Body of pancreas (tissue), 4 donors: ENCODE measurements around the gene ZNF275.

Source experiments
- POLR2A ChIP-seq, 3 donors: fragments of 450-650 bp; IDR thresholded peaks; one replicate each; pipeline ENCODE4 v1.6.1; 2016; ENCODE audit warnings: antibody characterized with exemption in 3 of 3, mild to moderate bottlenecking in 2 of 3
- TF ChIP-seq, protein P1 (sequence below), 7 experiments: fragments of 450-650 bp in 4 of 7; fragments of 200-600 bp in 3 of 7; sonication (generic) in 3 of 7; IDR thresholded peaks; one replicate each; pipeline ENCODE4 v1.5.1; 2016 to 2019; ENCODE audit warnings: antibody characterized with exemption in 7 of 7

DNA sequence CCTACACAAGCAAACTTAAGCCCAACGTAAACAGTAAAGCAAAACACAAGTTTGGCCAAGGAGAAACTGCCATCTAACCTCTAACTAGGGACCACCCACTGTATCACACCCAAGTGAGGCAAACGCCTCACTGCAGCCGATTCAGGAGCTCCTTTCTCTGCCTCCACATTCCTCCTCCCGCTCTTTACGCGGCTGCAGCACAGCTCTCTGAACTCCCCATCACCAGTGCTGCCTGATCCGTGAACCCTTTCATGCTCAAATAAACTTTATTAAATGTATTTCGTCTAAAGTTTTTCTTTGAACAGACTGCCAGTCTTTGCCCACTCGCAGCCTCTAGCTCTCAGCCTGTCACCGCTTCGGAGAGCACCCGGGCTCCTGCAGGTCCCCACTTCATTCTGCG lies 60.7 kb downstream of the ZNF275 start:
- TF ChIP-seq, protein P1, sequence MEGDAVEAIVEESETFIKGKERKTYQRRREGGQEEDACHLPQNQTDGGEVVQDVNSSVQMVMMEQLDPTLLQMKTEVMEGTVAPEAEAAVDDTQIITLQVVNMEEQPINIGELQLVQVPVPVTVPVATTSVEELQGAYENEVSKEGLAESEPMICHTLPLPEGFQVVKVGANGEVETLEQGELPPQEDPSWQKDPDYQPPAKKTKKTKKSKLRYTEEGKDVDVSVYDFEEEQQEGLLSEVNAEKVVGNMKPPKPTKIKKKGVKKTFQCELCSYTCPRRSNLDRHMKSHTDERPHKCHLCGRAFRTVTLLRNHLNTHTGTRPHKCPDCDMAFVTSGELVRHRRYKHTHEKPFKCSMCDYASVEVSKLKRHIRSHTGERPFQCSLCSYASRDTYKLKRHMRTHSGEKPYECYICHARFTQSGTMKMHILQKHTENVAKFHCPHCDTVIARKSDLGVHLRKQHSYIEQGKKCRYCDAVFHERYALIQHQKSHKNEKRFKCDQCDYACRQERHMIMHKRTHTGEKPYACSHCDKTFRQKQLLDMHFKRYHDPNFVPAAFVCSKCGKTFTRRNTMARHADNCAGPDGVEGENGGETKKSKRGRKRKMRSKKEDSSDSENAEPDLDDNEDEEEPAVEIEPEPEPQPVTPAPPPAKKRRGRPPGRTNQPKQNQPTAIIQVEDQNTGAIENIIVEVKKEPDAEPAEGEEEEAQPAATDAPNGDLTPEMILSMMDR (IDR thresholded peaks at IDR 0.05): no peak
- TF ChIP-seq POLR2A (IDR thresholded peaks at IDR 0.05): no peak
